ENCODE data around the gene MINAR1.

The MINAR1 gene

GRCh38 chr15:79402136-79402535, 30.0 kb upstream of the MINAR1 start (continued):
- TF ChIP-seq ELK4 (IDR thresholded peaks at IDR 0.05; ENCODE audit: borderline replicate concordance, low read depth, low read length) (no peak), ZNF610 (tag by site-specific recombination; IDR thresholded peaks at IDR 0.05; ENCODE audit: borderline replicate concordance) (no peak), ZNF560 (tag by site-specific recombination; IDR thresholded peaks at IDR 0.05; ENCODE audit: borderline replicate concordance) (no peak), ZNF18 (tag by site-specific recombination; IDR thresholded peaks at IDR 0.05) (no peak), ZNF16 (tag by site-specific recombination; IDR thresholded peaks at IDR 0.05; ENCODE audit: low read depth) (no peak), ZNF341 (tag by site-specific recombination; IDR thresholded peaks at IDR 0.05; ENCODE audit: low read depth) (no peak), ZNF157 (tag by site-specific recombination; IDR thresholded peaks at IDR 0.05) (no peak), ZNF639 (tag by site-specific recombination; IDR thresholded peaks at IDR 0.05) (no peak), MZF1 (tag by site-specific recombination; IDR thresholded peaks at IDR 0.05; ENCODE audit: borderline replicate concordance) (no peak)

GRCh38 chr15:79403501-79403900, 28.6 kb upstream of the MINAR1 start:
- TF ChIP-seq ZBTB8A (tag by site-specific recombination; IDR thresholded peaks at IDR 0.05): no peak
- TF ChIP-seq ZNF354C (tag by site-specific recombination; IDR thresholded peaks at IDR 0.05; ENCODE audit: borderline replicate concordance, low read depth): no peak
- CTCF ChIA-PET: interaction anchor here (1.5 kb wide), 1 partner anchor 22 kb away, joined by 5 read pairs; no protein-coding TSS in a partner anchor
- Histone ChIP-seq H3K4me3 (ENCODE audit: low read depth, low read length) (no peak overlapping the region), H3K4me1 (ENCODE audit: control insufficient read depth, insufficient read depth, low read length) (no peaks in the 10 kb centered on the region), H3K36me3 (ENCODE audit: control insufficient read depth in 2 of 2, insufficient read depth in 1 of 2, low read length in 2 of 2) (no peaks in the 10 kb centered on the region), H3K27ac (ENCODE audit: extremely low read depth, low read depth, low read length) (no peak overlapping the region), H3K9me3 (ENCODE audit: control insufficient read depth, insufficient read depth, low read depth, low read length) (no peaks in the 10 kb centered on the region)
- POLR2A ChIA-PET: no interaction called here

GRCh38 chr15:79406210-79406609, 25.9 kb upstream of the MINAR1 start:
- no peak for TF ChIP-seq PRDM2 (tag by site-specific recombination; IDR thresholded peaks at IDR 0.05; ENCODE audit: borderline replicate concordance)
- H3K9me3 ChIP-seq (ENCODE audit: control insufficient read depth, insufficient read depth, low read depth, low read length): no peaks in the 10 kb centered on the region
- ChIA-PET POLR2A (no interaction called here), CTCF (interaction anchor here (2.0 kb wide), 1 partner anchor 190 kb away, joined by 5 read pairs; no protein-coding TSS in a partner anchor)
- no peaks in the 10 kb centered on the region for H3K36me3 ChIP-seq (ENCODE audit: control insufficient read depth in 2 of 2, insufficient read depth in 1 of 2, low read length in 2 of 2)
- no peak overlapping the region for H3K27ac ChIP-seq (ENCODE audit: extremely low read depth, low read depth, low read length)
- no peak overlapping the region for H3K4me3 ChIP-seq (ENCODE audit: low read depth, low read length)
- no peaks in the 10 kb centered on the region for H3K4me1 ChIP-seq (ENCODE audit: control insufficient read depth, insufficient read depth, low read length)

All from HEK293 (cell line).